ENCODE measurements around the gene CISH. TPM values are rescaled to one million over a fixed set of nuclear protein-coding genes. Genes with fewer than 3 reads are reported as not detected.

CISH gene
- total and polyA plus RNA-seq, 9 of the 15 experiments (the other 6 are each of a cell fraction or from before 2014, with no cell fraction given) = 1.7 to 47.7 (median 18.3) TPM

DNA sequence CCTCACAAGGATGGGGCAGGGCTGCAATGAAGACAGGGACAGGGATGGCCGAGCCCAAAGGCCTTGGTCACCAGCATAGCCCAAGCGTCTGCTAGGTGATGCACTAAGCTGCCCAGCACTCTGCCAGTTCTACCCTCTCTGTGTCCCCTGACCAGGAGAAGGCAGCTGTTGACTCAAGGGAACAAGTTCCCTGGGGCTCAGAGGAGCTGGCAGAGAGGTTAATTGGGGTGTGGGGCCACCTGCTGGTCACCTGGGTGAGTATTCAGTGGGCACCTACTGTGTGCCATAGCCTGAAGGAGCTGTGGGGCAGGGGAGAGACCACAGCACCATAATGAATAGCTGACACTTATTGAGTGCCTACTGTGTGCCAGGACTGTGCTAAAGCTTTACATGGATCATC is 41.1 kb upstream of the CISH start (continued):
- TF ChIP-seq, protein P1, sequence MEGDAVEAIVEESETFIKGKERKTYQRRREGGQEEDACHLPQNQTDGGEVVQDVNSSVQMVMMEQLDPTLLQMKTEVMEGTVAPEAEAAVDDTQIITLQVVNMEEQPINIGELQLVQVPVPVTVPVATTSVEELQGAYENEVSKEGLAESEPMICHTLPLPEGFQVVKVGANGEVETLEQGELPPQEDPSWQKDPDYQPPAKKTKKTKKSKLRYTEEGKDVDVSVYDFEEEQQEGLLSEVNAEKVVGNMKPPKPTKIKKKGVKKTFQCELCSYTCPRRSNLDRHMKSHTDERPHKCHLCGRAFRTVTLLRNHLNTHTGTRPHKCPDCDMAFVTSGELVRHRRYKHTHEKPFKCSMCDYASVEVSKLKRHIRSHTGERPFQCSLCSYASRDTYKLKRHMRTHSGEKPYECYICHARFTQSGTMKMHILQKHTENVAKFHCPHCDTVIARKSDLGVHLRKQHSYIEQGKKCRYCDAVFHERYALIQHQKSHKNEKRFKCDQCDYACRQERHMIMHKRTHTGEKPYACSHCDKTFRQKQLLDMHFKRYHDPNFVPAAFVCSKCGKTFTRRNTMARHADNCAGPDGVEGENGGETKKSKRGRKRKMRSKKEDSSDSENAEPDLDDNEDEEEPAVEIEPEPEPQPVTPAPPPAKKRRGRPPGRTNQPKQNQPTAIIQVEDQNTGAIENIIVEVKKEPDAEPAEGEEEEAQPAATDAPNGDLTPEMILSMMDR (IDR thresholded peaks at IDR 0.05 in 2 of 3, conservative IDR thresholded peaks at IDR 0.05 in 1 of 3; ENCODE audit: insufficient read depth in 2 of 3, low read depth in 1 of 3, low read length in 3 of 3) = peak; percentile 44 to 60 (median 52)
- TF ChIP-seq ZKSCAN1 (IDR thresholded peaks at IDR 0.05; ENCODE audit: low read depth, low read length) = peak; percentile 99

GRCh38 chr3:50651920-50652529 is 40.5 kb upstream of the CISH start:
- ATAC-seq (no peak), DNase-seq (ENCODE audit: extremely low read depth in 1 of 4, low spot score in 3 of 4) (no peak), FAIRE-seq (no peak)
- no peak overlapping the region for H3K9ac ChIP-seq (ENCODE audit: insufficient read depth in 1 of 2, low read depth in 2 of 2, low read length in 2 of 2)
- H3K27me3 ChIP-seq (ENCODE audit: control insufficient read depth in 2 of 2, insufficient read depth in 2 of 2, low read length in 2 of 2) = no peaks in the 10 kb centered on the region
- no peaks in the 10 kb centered on the region for H3K9me3 ChIP-seq (replicated peaks; ENCODE audit: control insufficient read depth, insufficient read depth, low read depth, low read length)
- no peak overlapping the region for H3K4me2 ChIP-seq (ENCODE audit: insufficient read depth, low read length)
- no peak overlapping the region for H2AFZ ChIP-seq (ENCODE audit: low read depth, low read length)
- peaks cover 7% of the 10 kb centered on the region; the same call in 1 of the 3 replicates for H3K36me3 ChIP-seq (ENCODE audit: control insufficient read depth, insufficient read depth, low read length)
- ChIA-PET CTCF (ENCODE audit: low intra/inter-chr PET ratio) (interaction anchor here (0.6 to 1.2 kb wide), 2 partner anchors 37 to 469 kb away, joined by 3 read pairs; no protein-coding TSS in a partner anchor), POLR2A (interaction anchor here (0.6 to 1.8 kb wide), 6 partner anchors 9 to 1428 kb away, joined by 3 to 6 read pairs (median 3); no protein-coding TSS in a partner anchor)
- no TSS peak for BruUV-seq (replicated peaks)
- no peaks in the 10 kb centered on the region for H3K9me1 ChIP-seq (ENCODE audit: control insufficient read depth, insufficient read depth, low read length)
- no peak overlapping the region for H3K27ac ChIP-seq (ENCODE audit: extremely low read depth, low read depth, low read length)
- intact Hi-C loops (cut with micrococcal nuclease) (loop anchor here (1.0 kb wide), 2 partner anchors 36 to 80 kb away; no protein-coding TSS in a partner anchor), in situ Hi-C loops (cut with MboI) (no loop called here)
- no peaks in the 10 kb centered on the region for H3K79me2 ChIP-seq (ENCODE audit: control insufficient read depth, insufficient read depth, low read length)
- TF ChIP-seq ZNF764 (CRISPR knock-in tag; IDR thresholded peaks at IDR 0.05; ENCODE audit: low read depth) = no peak
- TF ChIP-seq STAG1 (CRISPR knock-in tag; IDR thresholded peaks at IDR 0.05; ENCODE audit: borderline replicate concordance) = no peak
- TF ChIP-seq HDAC2 (IDR thresholded peaks at IDR 0.05) = no peak
- no peak for TF ChIP-seq TSC22D4 (tag; IDR thresholded peaks at IDR 0.05)
- no peak for TF ChIP-seq RHOXF2B (CRISPR knock-in tag; conservative IDR thresholded peaks at IDR 0.05)
- TF ChIP-seq DMBX1 (CRISPR knock-in tag; IDR thresholded peaks at IDR 0.05; ENCODE audit: borderline replicate concordance) = no peak
- no peak for TF ChIP-seq SMARCA5 (IDR thresholded peaks at IDR 0.05)
- no peak for TF ChIP-seq MXI1 (IDR thresholded peaks at IDR 0.05; ENCODE audit: low read depth, low read length)
- TF ChIP-seq, protein P2, sequence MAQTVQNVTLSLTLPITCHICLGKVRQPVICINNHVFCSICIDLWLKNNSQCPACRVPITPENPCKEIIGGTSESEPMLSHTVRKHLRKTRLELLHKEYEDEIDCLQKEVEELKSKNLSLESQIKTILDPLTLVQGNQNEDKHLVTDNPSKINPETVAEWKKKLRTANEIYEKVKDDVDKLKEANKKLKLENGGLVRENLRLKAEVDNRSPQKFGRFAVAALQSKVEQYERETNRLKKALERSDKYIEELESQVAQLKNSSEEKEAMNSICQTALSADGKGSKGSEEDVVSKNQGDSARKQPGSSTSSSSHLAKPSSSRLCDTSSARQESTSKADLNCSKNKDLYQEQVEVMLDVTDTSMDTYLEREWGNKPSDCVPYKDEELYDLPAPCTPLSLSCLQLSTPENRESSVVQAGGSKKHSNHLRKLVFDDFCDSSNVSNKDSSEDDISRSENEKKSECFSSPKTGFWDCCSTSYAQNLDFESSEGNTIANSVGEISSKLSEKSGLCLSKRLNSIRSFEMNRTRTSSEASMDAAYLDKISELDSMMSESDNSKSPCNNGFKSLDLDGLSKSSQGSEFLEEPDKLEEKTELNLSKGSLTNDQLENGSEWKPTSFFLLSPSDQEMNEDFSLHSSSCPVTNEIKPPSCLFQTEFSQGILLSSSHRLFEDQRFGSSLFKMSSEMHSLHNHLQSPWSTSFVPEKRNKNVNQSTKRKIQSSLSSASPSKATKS (CRISPR knock-in tag; IDR thresholded peaks at IDR 0.05) = no peak
- no peak for TF ChIP-seq AFF4 (CRISPR knock-in tag; IDR thresholded peaks at IDR 0.05)
- TF ChIP-seq NFE2 (IDR thresholded peaks at IDR 0.05; ENCODE audit: low read depth) = no peak
- 47% methylated on average over 6 of the region's 7 CpGs for WGBS (ENCODE audit: insufficient coverage, low coverage, missing lambda C conversion rate)
- H3K4me3 ChIP-seq = no peak overlapping the region
- peaks cover 0 to 4% of the 10 kb centered on the region in 2 experiments; a peak in 2 of 5 replicates for H3K4me1 ChIP-seq (replicated peaks in 1 of 2; ENCODE audit: control insufficient read depth in 2 of 2, insufficient read depth in 2 of 2, low read length in 2 of 2)
- peaks cover 6% of the 10 kb centered on the region; the same call in 1 of the 2 replicates for H4K20me1 ChIP-seq (replicated peaks; ENCODE audit: control insufficient read depth, insufficient read depth, low read length)

Data from K562 (cell line).